Endodermal cell (in vitro differentiated cells): Measurements from ENCODE around the gene FBXL7. TPM values are rescaled to one million over a fixed set of nuclear protein-coding genes. Genes with fewer than 3 reads are reported as not detected.

Source experiments
- DNase-seq: peaks from one replicate; pipeline ENCODE4 v3.0.0-alpha.2; 2017
- H3K27ac ChIP-seq: 2 replicates; pipeline ENCODE4 v1.5.1; 2013; ENCODE audit warnings: mild to moderate bottlenecking, low read depth, low read length, moderate library complexity
- H3K27me3 ChIP-seq: 2 replicates; pipeline ENCODE4 v1.6.1; 2013; ENCODE audit warnings: mild to moderate bottlenecking, low read length, moderate library complexity; ENCODE audit not compliant: insufficient read depth, control insufficient read depth, poor library complexity, severe bottlenecking
- H3K36me3 ChIP-seq: 2 replicates; pipeline ENCODE4 v1.7.0; 2013; ENCODE audit warnings: mild to moderate bottlenecking, low read length, moderate library complexity; ENCODE audit not compliant: control insufficient read depth, insufficient read depth
- H3K4me1 ChIP-seq: one replicate; pipeline ENCODE4 v1.7.0; 2013; ENCODE audit warnings: low read length; ENCODE audit not compliant: control insufficient read depth, insufficient read depth
- H3K4me3 ChIP-seq: 2 replicates; pipeline ENCODE4 v1.5.1; 2013; ENCODE audit warnings: mild to moderate bottlenecking, low read length, moderate library complexity
- H3K9ac ChIP-seq: 2 replicates; pipeline ENCODE4 v1.6.1; 2013; ENCODE audit warnings: mild to moderate bottlenecking, low read length, moderate library complexity; ENCODE audit not compliant: poor library complexity, severe bottlenecking; ENCODE audit errors: extremely low read depth
- H3K9me3 ChIP-seq: 2 replicates; pipeline ENCODE4 v1.6.1; 2013; ENCODE audit warnings: mild to moderate bottlenecking, low read length, moderate library complexity; ENCODE audit not compliant: control insufficient read depth
- H3K27ac Mint-ChIP-seq: 2 replicates; pipeline ENCODE4 v1.8.0; 2020; ENCODE audit warnings: mixed read lengths
- H3K27me3 Mint-ChIP-seq: 2 replicates; pipeline ENCODE4 v1.8.0; 2021; ENCODE audit warnings: mild to moderate bottlenecking, mixed read lengths; ENCODE audit not compliant: insufficient read depth
- H3K36me3 Mint-ChIP-seq: 2 replicates; pipeline ENCODE4 v1.8.0; 2020; ENCODE audit warnings: low read depth, mixed read lengths
- H3K4me1 Mint-ChIP-seq: 2 replicates; pipeline ENCODE4 v1.8.0; 2020; ENCODE audit warnings: mixed read lengths
- H3K4me3 Mint-ChIP-seq: 2 replicates; pipeline ENCODE4 v1.8.0; 2020; ENCODE audit warnings: mild to moderate bottlenecking, moderate library complexity, mixed read lengths
- H3K9me3 Mint-ChIP-seq: 2 replicates; pipeline ENCODE4 v1.8.0; 2020; ENCODE audit warnings: mild to moderate bottlenecking, mixed read lengths
- CTCF ChIP-seq: fragments of 200-600 bp; sonication (generic); conservative IDR thresholded peaks from 2 replicates; pipeline ENCODE4 v1.5.0; 2021; ENCODE audit warnings: antibody characterized with exemption, mild to moderate bottlenecking
- WGBS, 2 experiments: methylation state at CpG; one replicate each; pipeline versions ENCODE4 v1.1.5 to v1.1.7; 2013; ENCODE audit warnings: missing lambda C conversion rate in 2 of 2, mixed read lengths in 1 of 2; ENCODE audit not compliant: insufficient coverage in 1 of 2, insufficient read length in 1 of 2; 5-methylcytosine and 5-hydroxymethylcytosine counted together
- total RNA-seq, 2 donors: library from RNA; stranded (reverse); fragmentation: NEBNext Ultra II Directional in 1 of 2; extraction: Animal tissue kit (Norgen Biotek cat#: 25700) in 1 of 2; gene quantifications; 2 replicates in 1 of 2; 3 replicates in 1 of 2; pipeline ENCODE4 v1.2.1, GENCODE V29; 2021

The FBXL7 gene
- total RNA-seq, 2 donors from 2014 or later = 12.9 to 13.2 TPM

- H3K9me3 ChIP-seq = no peaks in the 10 kb centered on the region
- H3K36me3 ChIP-seq = no peaks in the 10 kb centered on the region
- H3K4me1 Mint-ChIP-seq = peaks cover 9% of the 10 kb centered on the region
- WGBS, 2 experiments = 74 to 86% methylated on average over 7 to 10 of the region's 10 CpGs
- H3K27me3 Mint-ChIP-seq = no peaks in the 10 kb centered on the region
- peaks cover 10% of the 10 kb centered on the region for H3K36me3 Mint-ChIP-seq
- no peak for TF ChIP-seq CTCF
- H3K9ac ChIP-seq = no peak overlapping the region
- no peaks in the 10 kb centered on the region for H3K27me3 ChIP-seq
- no peak overlapping the region for H3K4me3 ChIP-seq
- no peak overlapping the region for H3K27ac ChIP-seq
- no peak for DNase-seq
- H3K9me3 Mint-ChIP-seq = peaks cover 3% of the 10 kb centered on the region
- no peaks in the 10 kb centered on the region for H3K4me1 ChIP-seq
- H3K4me3 Mint-ChIP-seq = no peak overlapping the region
- H3K27ac Mint-ChIP-seq = no peak overlapping the region
Measured at GRCh38 chr5:15577132-15577531, 77.2 kb downstream of the FBXL7 start.

- Mint-ChIP-seq H3K4me1 (peaks cover 4% of the 10 kb centered on the region), H3K36me3 (peaks cover 17% of the 10 kb centered on the region), H3K9me3 (peaks cover 6% of the 10 kb centered on the region), H3K27ac (no peak overlapping the region), H3K4me3 (no peak overlapping the region), H3K27me3 (no peaks in the 10 kb centered on the region)
- Histone ChIP-seq H3K4me1 (no peaks in the 10 kb centered on the region), H3K27ac (no peak overlapping the region), H3K4me3 (no peak overlapping the region), H3K27me3 (no peaks in the 10 kb centered on the region), H3K36me3 (no peaks in the 10 kb centered on the region), H3K9me3 (peaks cover 4% of the 10 kb centered on the region), H3K9ac (no peak overlapping the region)
- WGBS, 2 experiments = 100% methylated on average over 2 of the region's 2 CpGs; no CpG with 5 or more reads in 1 of the 2 experiments
- no peak for TF ChIP-seq CTCF
- no peak for DNase-seq
Measured at GRCh38 chr5:15577831-15578230, 77.9 kb downstream of the FBXL7 start.

- peaks cover 20% of the 10 kb centered on the region for H3K9me3 ChIP-seq
- DNase-seq = no peak
- H3K27ac Mint-ChIP-seq = no peak overlapping the region
- no peak overlapping the region for H3K4me3 ChIP-seq
- no peak for TF ChIP-seq CTCF
- WGBS, 2 experiments = 92% methylated on average over 3 of the region's 3 CpGs; no CpG with 5 or more reads in 1 of the 2 experiments
- no peak overlapping the region for H3K27ac ChIP-seq
- H3K9ac ChIP-seq = no peak overlapping the region
- peaks cover 3% of the 10 kb centered on the region for H3K4me1 Mint-ChIP-seq
- no peaks in the 10 kb centered on the region for H3K4me1 ChIP-seq
- H3K36me3 Mint-ChIP-seq = peaks cover 32% of the 10 kb centered on the region
- H3K27me3 Mint-ChIP-seq = no peaks in the 10 kb centered on the region
- H3K9me3 Mint-ChIP-seq = peaks cover 21% of the 10 kb centered on the region
- no peaks in the 10 kb centered on the region for H3K36me3 ChIP-seq
- H3K4me3 Mint-ChIP-seq = no peak overlapping the region
- no peaks in the 10 kb centered on the region for H3K27me3 ChIP-seq
Measured at GRCh38 chr5:15579193-15579990, 79.4 kb downstream of the FBXL7 start.
